Lower lobe of right lung (tissue), 2 donors: Measurements from ENCODE around the gene TTC33. TPM values are rescaled to one million over a fixed set of nuclear protein-coding genes. Genes with fewer than 3 reads are reported as not detected.

Source experiments
- ATAC-seq, 2 donors: fragments of 200-7000 bp; cut with Tn5 transposase; one replicate each; pipeline ENCODE4 v1.9.1; 2020 to 2022; ENCODE audit warnings: mild to moderate bottlenecking in 2 of 2, moderate library complexity in 2 of 2
- DNase-seq: peaks from one replicate; pipeline ENCODE4 v3.0.0-alpha.2; 2020
- H3K27ac ChIP-seq: fragments of 200-600 bp; one replicate; pipeline ENCODE4 v1.8.0; 2022
- H3K27me3 ChIP-seq: fragments of 200-600 bp; one replicate; pipeline ENCODE4 v1.8.0; 2022; ENCODE audit warnings: low read depth
- H3K36me3 ChIP-seq: fragments of 200-600 bp; one replicate; pipeline ENCODE4 v1.8.0; 2022; ENCODE audit warnings: mild to moderate bottlenecking
- H3K4me1 ChIP-seq: fragments of 200-600 bp; one replicate; pipeline ENCODE4 v1.8.0; 2022
- H3K4me3 ChIP-seq: fragments of 200-600 bp; one replicate; pipeline ENCODE4 v1.8.0; 2022; ENCODE audit warnings: mild to moderate bottlenecking
- H3K9me3 ChIP-seq: fragments of 200-600 bp; one replicate; pipeline ENCODE4 v1.8.0; 2022
- intact Hi-C: fragments of 100-400 bp; cut with DNase I; formaldehyde crosslinking; loops from one replicate; pipeline ENCODE4 v1.11.0; 2022
- total RNA-seq: library from RNA; stranded (reverse); fragmentation: NEBNext Ultra II Directional; extraction: Animal tissue kit (Norgen Biotek cat#: 25700); gene quantifications from one replicate; pipeline ENCODE4 v1.2.1, GENCODE V29; 2021
- TF ChIP-seq, protein P1 (sequence below): fragments of 200-600 bp; IDR thresholded peaks from one replicate; pipeline ENCODE4 v1.8.0; 2022; ENCODE audit warnings: antibody characterized with exemption, mild to moderate bottlenecking
- donor health status: DM: no; HTN: yes; CAD: no; lungs with severe emphysema.

Gene TTC33
- total RNA-seq, 1 donor from 2014 or later, result 14.9 TPM

DNA sequence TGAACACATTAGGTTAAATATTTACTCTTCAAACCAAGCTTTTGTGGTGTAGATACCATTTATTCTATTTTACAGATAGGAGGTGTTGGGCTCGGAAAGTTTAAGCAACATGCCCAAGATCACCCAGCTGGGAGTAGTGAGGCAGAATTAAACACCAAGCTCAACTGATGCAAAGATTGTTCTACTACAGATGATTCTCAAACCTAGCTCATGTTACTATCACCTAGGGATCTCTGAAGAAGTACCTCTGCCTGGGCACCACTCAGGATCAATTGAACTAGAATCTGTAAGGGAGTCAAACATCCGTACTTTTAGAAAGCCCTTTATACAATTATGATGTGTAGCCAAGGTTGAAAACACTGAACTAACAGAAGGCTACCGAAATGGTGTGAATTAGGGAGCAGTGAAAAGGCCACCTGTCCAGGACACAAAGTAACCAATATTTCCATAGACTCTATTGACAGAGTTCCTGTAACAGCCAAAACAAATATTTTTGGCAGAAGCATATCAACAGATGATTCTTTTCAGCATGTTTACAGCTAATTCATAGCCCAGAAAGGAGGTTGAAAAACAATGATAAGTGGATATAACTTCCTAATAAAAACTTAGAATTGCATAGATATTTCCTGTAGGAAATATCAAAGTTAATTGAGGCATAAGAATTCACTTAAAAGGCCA, 234.5 kb downstream of the TTC33 start:
- H3K4me3 ChIP-seq, result no peak overlapping the region
- no peak overlapping the region for H3K27ac ChIP-seq
- ATAC-seq, result no peak
- no peak for DNase-seq
- intact Hi-C loops, result no loop called here
- H3K36me3 ChIP-seq, result no peaks in the 10 kb centered on the region
- TF ChIP-seq, protein P1, sequence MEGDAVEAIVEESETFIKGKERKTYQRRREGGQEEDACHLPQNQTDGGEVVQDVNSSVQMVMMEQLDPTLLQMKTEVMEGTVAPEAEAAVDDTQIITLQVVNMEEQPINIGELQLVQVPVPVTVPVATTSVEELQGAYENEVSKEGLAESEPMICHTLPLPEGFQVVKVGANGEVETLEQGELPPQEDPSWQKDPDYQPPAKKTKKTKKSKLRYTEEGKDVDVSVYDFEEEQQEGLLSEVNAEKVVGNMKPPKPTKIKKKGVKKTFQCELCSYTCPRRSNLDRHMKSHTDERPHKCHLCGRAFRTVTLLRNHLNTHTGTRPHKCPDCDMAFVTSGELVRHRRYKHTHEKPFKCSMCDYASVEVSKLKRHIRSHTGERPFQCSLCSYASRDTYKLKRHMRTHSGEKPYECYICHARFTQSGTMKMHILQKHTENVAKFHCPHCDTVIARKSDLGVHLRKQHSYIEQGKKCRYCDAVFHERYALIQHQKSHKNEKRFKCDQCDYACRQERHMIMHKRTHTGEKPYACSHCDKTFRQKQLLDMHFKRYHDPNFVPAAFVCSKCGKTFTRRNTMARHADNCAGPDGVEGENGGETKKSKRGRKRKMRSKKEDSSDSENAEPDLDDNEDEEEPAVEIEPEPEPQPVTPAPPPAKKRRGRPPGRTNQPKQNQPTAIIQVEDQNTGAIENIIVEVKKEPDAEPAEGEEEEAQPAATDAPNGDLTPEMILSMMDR, result no peak
- H3K9me3 ChIP-seq, result no peaks in the 10 kb centered on the region
- no peaks in the 10 kb centered on the region for H3K27me3 ChIP-seq
- H3K4me1 ChIP-seq, result peaks cover 9% of the 10 kb centered on the region

DNA sequence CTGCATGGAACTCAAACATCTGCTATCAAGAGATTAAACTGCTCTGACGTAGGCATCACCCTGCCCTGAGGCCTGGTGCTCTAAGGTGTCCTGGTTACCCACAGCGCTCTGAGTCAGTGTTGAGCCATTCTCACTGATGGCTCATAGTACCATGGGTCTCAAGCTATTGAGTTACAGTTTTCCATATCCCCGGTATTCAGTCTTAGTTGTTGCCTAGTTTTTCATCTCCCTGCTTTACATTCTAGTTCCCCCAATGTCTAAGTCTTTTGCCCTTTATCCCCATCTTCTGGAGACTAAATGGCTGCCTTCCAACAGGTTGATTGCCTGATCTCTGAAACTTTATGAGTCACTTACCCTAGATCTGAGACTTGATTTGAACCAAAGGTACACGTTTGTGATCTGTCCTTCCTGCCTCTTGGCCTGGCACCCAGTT, 237.3 kb downstream of the TTC33 start:
- Histone ChIP-seq H3K4me3 (no peak overlapping the region), H3K9me3 (no peaks in the 10 kb centered on the region), H3K36me3 (no peaks in the 10 kb centered on the region), H3K27me3 (no peaks in the 10 kb centered on the region), H3K4me1 (peaks cover 9% of the 10 kb centered on the region), H3K27ac (no peak overlapping the region)
- intact Hi-C loops, result no loop called here
- TF ChIP-seq, protein P1, result no peak
- no peak for DNase-seq
- no peak for ATAC-seq

GRCh38 chr5:40515476-40515875, 240.3 kb downstream of the TTC33 start:
- ATAC-seq (no peak), DNase-seq (no peak)
- Histone ChIP-seq H3K4me3 (no peak overlapping the region), H3K27me3 (no peaks in the 10 kb centered on the region), H3K4me1 (no peaks in the 10 kb centered on the region), H3K9me3 (no peaks in the 10 kb centered on the region), H3K36me3 (no peaks in the 10 kb centered on the region), H3K27ac (no peak overlapping the region)
- intact Hi-C loops, result no loop called here
- TF ChIP-seq, protein P1, result no peak

GRCh38 chr5:40514976-40515375, 240.8 kb downstream of the TTC33 start:
- Histone ChIP-seq H3K36me3 (no peaks in the 10 kb centered on the region), H3K4me3 (no peak overlapping the region), H3K4me1 (no peaks in the 10 kb centered on the region), H3K9me3 (no peaks in the 10 kb centered on the region), H3K27me3 (no peaks in the 10 kb centered on the region), H3K27ac (no peak overlapping the region)
- DNase-seq (no peak), ATAC-seq (no peak)
- intact Hi-C loops, result no loop called here
- TF ChIP-seq, protein P1, result no peak

GRCh38 chr5:40511801-40512200, 244.0 kb downstream of the TTC33 start:
- Histone ChIP-seq H3K36me3 (no peaks in the 10 kb centered on the region), H3K9me3 (no peaks in the 10 kb centered on the region), H3K27me3 (no peaks in the 10 kb centered on the region), H3K4me1 (no peaks in the 10 kb centered on the region), H3K4me3 (no peak overlapping the region), H3K27ac (no peak overlapping the region)
- ATAC-seq (no peak), DNase-seq (no peak)
- intact Hi-C loops, result no loop called here
- TF ChIP-seq, protein P1, result no peak
